Measurements from ENCODE around the gene CGB3.
"Not testable (repeated sequence)": the region's sequence is repeated elsewhere in the genome, so short reads cannot be mapped to it uniquely, and the experiment has no call there.

Gene CGB3

GRCh38 chr19:49024233-49024632, at the start of gene CGB3:
Gene CGB3 (minus strand): TSS chr19:49024333. CDS start chr19:49023971, 362 bp downstream.
- DNase-seq (ENCODE audit: low spot score): not testable (repeated sequence)

DNA sequence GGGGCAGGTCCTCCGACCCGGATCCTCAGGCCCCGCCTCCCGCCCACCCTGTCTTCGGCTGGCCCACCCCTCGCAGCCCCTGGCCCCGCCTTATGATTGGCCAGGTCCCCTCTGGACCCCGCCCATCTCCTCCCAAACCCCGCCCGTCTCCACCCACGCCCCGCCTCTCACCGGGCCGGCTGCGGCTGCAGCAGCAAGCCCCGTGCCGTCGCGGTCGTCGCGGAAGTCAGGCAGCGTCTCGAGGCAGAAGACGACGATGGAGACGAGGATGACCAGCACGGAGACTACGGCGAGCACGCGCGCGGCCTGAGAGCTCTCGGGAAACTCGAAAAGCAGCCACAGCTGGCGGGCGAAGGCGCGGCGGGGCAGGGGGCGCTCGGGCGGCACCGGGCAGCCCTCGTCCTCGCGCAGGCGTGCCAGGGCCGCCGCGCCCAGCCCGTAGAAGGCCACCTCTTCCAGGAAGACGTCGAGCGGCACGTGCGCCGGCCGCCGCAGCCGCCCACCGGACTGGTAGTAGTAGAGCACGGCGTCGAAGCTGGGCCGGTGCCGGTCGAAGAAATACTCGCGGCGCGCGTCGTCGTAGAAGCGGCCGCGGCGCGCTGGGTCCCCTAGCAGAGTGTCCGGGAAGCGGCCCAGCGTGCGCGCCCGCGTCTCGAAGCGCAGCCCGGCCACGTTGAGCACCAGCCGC, 47.9 kb upstream of the CGB3 start:
- DNase-seq (ENCODE audit: low spot score): no peak

- no peak for DNase-seq (ENCODE audit: low spot score)
Measured at GRCh38 chr19:49070416-49070815, 46.3 kb upstream of the CGB3 start.

GRCh38 chr19:49069026-49069425, 44.9 kb upstream of the CGB3 start:
- DNase-seq (ENCODE audit: low spot score): no peak

DNA sequence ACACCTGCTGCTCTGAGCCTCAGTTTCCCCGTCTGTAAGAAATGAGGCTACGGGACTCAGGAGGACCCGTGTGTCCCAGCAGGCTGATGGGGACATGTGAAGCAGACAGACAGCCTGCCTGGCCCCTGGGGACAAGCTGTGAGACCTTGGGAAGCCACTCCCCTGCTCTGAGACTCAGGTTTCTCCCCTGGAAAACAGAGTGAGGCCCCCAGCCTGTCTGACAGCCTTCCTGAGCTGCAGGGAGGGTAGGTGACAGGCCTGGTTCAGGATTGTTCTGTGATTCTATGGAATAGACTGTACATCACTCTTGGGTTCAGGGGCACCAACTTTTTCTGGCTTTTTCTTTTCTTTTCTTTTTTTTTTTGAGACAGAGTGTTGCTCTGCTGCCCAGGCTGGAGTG, 43.4 kb upstream of the CGB3 start:
- DNase-seq (ENCODE audit: low spot score): no peak

- DNase-seq (ENCODE audit: low spot score): no peak
Measured at GRCh38 chr19:49065905-49066512, 41.9 kb upstream of the CGB3 start.

GRCh38 chr19:49064768-49065611, 40.9 kb upstream of the CGB3 start, which contains the start of gene NTF4:
Gene NTF4 (minus strand): TSS chr19:49064818. CDS start chr19:49061997, 2,821 bp downstream.
- DNase-seq (ENCODE audit: low spot score): peak; percentile 52

- DNase-seq (ENCODE audit: low spot score): no peak
Measured at GRCh38 chr19:49064029-49064629, 40.0 kb upstream of the CGB3 start.

GRCh38 chr19:49061445-49061844, 37.3 kb upstream of the CGB3 start:
- no peak for DNase-seq (ENCODE audit: low spot score)

- no peak for DNase-seq (ENCODE audit: low spot score)
Measured at GRCh38 chr19:49061000-49061399, 36.9 kb upstream of the CGB3 start.

DNA sequence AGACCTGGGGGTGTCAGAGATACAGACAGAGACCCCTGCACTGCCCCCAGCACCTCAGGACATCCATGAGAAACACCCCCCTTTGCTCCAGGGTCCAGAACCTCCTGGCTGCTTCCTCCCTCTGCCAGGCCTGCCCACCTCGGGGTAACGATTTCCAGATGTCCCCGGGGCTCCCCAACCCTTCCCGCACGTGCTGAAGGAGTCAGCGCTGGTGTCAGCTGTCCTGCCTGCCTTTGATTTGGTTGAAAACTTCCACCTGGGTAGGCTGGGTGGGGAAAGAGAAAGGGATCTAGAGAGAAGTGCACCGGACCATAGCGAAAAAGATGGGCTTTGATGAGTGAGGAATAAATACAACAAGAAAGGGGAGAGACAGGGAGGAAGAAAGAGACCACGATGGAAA, 34.9 kb upstream of the CGB3 start:
- no peak for DNase-seq (ENCODE audit: low spot score)

DNA sequence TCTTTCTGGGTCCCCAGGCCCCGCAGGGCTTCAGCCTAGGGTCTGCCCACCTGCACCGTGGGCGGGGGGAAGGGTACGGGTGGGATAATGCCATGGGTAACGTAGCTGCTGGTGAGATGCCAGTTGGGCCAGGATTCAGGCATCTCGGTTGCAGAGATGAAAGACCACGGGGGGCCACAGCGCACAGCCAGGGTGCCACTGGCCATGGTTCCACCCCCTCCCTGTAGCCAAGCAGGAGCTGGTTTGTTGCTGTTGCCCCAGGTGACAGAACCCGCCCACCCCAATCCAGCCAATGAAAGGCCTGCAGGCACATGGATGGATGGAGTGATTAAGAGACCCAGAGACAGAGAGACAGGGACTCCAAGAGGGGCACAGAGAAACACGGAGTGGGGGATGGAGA, 34.4 kb upstream of the CGB3 start:
- no peak for DNase-seq (ENCODE audit: low spot score)

DNA sequence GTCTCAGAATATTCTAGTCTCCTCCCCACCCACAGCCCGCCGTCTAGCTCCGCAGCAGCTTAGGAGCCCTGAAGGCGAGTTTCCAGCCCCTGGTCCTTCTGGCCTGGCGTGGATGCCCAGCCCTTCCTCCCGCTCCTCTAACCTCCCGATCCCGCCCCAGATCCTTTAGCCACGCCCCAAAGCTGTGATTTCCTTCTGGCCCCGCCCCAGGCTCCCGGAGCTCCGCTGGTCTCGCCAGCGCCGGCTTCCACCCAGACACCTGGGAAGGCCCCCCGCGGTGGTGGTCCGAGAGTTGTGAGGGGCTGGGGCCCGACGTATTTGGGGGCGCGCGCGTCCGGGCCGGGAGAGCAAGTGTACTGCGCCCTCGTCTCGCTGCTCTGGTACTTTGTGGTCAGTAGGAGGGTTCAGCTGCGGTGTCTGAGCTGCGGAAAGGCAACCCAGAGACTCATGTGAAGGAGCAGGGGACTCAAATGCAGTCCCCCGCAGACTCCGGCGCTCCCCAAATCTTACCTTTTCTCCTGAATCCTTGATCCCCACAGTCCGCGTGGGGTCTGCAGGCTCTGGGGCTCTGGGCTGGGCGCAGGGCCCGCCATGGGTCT, 33.6 kb upstream of the CGB3 start, which contains the start of gene CGB7:
CGB7 (minus strand) TSS at position 114 of the 599 bp plus-strand sequence. CDS start 2,374 bp downstream, outside the sequence.
- DNase-seq (ENCODE audit: low spot score): peak; percentile 91

DNA sequence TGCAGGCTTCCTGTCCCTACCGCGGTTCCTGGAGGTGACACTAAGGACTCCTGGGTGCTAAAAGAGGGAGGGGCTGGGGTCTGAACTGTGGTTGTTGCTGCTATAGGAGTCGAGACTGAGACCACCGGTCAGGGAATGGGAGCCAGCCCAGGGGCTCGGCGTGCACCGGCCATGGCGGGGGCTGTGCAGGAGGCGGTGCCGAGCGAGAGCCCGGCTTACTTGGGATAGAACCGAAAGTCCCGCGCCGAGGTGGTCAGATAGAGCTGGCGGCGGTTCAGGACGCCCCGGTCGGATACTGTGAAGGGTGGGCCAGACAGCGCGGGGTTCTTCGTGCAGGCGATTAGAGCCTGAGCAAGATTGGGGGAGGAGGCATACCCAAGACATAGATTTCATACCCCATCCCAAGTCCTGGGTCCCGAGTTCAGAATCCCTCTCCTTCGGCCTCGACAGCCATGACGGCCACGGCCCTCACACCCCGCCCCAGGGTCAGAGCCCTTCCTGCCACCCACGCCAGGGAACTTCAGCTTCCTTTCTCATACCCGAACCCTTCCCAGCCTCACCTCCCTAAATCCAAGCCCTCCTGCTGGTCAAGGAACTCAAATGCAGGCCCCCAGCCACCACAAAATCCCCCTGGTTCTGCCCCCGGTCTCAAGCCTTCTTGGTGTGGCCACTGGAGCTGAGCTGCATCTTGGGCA, 32.9 kb upstream of the CGB3 start:
- DNase-seq (ENCODE audit: low spot score): not testable (repeated sequence)

DNA sequence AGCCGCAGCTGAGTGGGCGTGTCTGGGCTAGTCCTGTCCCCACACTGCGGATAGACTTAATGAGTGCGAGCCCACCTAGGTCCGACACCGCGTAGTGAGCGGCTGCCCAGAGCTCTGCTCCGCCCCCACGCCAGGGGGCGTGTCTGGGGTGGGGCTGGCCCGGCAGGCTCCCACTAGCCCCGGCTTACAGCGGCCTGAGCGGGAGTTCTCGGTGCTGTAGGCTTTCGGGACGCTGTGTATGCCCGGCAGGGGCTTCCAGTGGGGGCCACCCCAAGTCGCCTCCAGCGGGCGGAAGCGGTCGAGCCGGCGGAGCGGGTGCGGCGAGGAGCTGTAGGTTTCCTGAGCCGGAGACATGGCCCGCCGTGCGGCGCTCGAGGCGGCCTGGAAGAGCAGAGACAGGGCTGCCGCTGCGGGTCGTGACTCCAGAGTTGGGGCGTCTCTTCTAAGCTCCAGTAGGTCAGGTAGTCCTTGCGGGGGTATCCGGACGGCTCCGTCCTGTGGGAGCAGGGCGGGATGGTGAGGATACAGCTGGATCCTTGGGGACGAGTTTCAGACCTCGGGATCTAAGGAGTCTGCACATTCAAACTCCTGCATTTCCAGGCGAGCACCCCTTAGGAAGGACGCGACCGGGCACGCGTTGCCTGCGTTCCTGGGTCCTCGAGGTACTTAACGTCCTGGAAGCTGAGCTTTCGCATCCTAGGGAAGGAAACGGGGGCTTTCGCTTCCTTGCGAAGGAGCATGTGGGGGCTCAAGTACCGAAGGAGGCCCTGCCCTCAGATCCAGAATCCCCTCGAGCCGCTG, 32.2 kb upstream of the CGB3 start:
- peak; percentile 93 for DNase-seq (ENCODE audit: low spot score)

GRCh38 chr19:49050376-49051033, 26.4 kb upstream of the CGB3 start:
- DNase-seq (ENCODE audit: low spot score): peak; percentile 73

- DNase-seq (ENCODE audit: low spot score): not testable (repeated sequence)
Measured at GRCh38 chr19:49049834-49050233, 25.7 kb upstream of the CGB3 start.

GRCh38 chr19:49049011-49049410, 24.9 kb upstream of the CGB3 start, which contains the start of gene CGB8:
Gene CGB8 (minus strand): TSS chr19:49049111. CDS start chr19:49048739, 372 bp downstream.
- not testable (repeated sequence) for DNase-seq (ENCODE audit: low spot score)

DNA sequence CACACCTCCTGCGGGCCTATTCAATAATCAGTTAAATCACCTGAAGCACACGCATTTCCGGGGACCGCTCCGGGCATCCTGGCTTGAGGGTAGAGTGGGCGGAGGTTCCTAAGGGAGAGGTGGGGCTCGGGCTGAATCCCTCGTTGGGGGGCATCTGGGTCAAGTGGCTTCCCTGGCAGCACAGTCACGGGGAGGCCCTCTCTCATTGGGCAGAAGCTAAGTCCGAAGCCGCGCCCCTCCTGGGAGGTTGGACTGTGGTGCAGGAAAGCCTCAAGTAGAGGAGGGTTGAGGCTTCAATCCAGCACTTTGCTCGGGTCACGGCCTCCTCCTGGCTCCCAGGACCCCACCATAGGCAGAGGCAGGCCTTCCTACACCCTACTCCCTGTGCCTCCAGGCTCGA, 19.4 kb upstream of the CGB3 start, which contains the start of gene CGB5:
CGB5 (plus strand) TSS at position 301 of the 400 bp plus-strand sequence. CDS start 362 bp downstream, outside the sequence.
- DNase-seq (ENCODE audit: low spot score): not testable (repeated sequence)
